Peyer's patch (tissue), 4 donors: Measurements from ENCODE around the gene TSTD2. TPM values are rescaled to one million over a fixed set of nuclear protein-coding genes. Genes with fewer than 3 reads are reported as not detected.
A peak's percentile ranks its signal among the peaks of the same experiment; 100 is the strongest.

Experiments
- DNase-seq, 3 donors: peaks; one replicate each; pipeline ENCODE4 v3.0.0-alpha.2; 2017 to 2019
- H3K27ac ChIP-seq, 4 donors: fragments of 200-600 bp; sonication (generic); one replicate each; pipeline ENCODE4 v1.5.1; 2016 to 2019
- H3K27me3 ChIP-seq, 2 donors: fragments of 200-600 bp; sonication (generic); one replicate each; pipeline ENCODE4 v1.5.1; 2019
- H3K36me3 ChIP-seq, 3 donors: fragments of 200-600 bp; sonication (generic); one replicate each; pipeline ENCODE4 v1.5.1; 2016 to 2019
- H3K4me1 ChIP-seq, 4 donors: fragments of 200-600 bp; sonication (generic); one replicate each; pipeline ENCODE4 v1.5.1; 2016 to 2019
- H3K4me3 ChIP-seq, 4 donors: fragments of 200-600 bp; sonication (generic); 1 replicate in 3 of 4; 2 replicates in 1 of 4; pipeline ENCODE4 v1.5.1; 2016 to 2019; ENCODE audit warnings: mild to moderate bottlenecking in 1 of 4
- H3K9me3 ChIP-seq, 4 donors: fragments of 200-600 bp; sonication (generic); one replicate each; pipeline ENCODE4 v1.5.1; 2016 to 2019; ENCODE audit warnings: mild to moderate bottlenecking in 1 of 4
- CTCF ChIP-seq, 6 experiments: fragments of 450-650 bp in 4 of 6; fragments of 200-600 bp in 2 of 6; sonication (generic) in 1 of 6; IDR thresholded peaks; one replicate each; pipeline ENCODE4 v1.5.1; 2017 to 2019; ENCODE audit warnings: antibody characterized with exemption in 6 of 6, mild to moderate bottlenecking in 3 of 6, moderate library complexity in 1 of 6
- POLR2A ChIP-seq, 2 donors: fragments of 450-650 bp; IDR thresholded peaks; one replicate each; pipeline ENCODE4 v1.5.1; 2017; ENCODE audit warnings: antibody characterized with exemption in 2 of 2, mild to moderate bottlenecking in 2 of 2, moderate library complexity in 2 of 2
- total RNA-seq, 4 donors: library from RNA; depleted of rRNA; stranded (reverse); fragments of >200 nt; gene quantifications; one replicate each; pipeline ENCODE4 v1.1.0, GENCODE V29; 2016

Gene TSTD2
- total RNA-seq, 4 donors from 2014 or later: 17.2 to 32.2 (median 21.8) TPM

GRCh38 chr9:97571664-97572063 is 61.5 kb downstream of the TSTD2 start:
- Histone ChIP-seq H3K9me3 (no peaks in the 10 kb centered on the region), H3K4me1 (no peaks in the 10 kb centered on the region), H3K36me3 (no peaks in the 10 kb centered on the region), H3K27me3 (no peaks in the 10 kb centered on the region), H3K27ac (no peak overlapping the region), H3K4me3 (no peak overlapping the region)
- DNase-seq: no peak
- no peak for TF ChIP-seq POLR2A (IDR thresholded peaks at IDR 0.05)
- TF ChIP-seq CTCF (IDR thresholded peaks at IDR 0.05): no peak

GRCh38 chr9:97570899-97571298 is 62.3 kb downstream of the TSTD2 start:
- H3K27ac ChIP-seq: no peak overlapping the region
- no peaks in the 10 kb centered on the region for H3K4me1 ChIP-seq
- no peak overlapping the region for H3K4me3 ChIP-seq
- no peaks in the 10 kb centered on the region for H3K9me3 ChIP-seq
- TF ChIP-seq CTCF (IDR thresholded peaks at IDR 0.05) (no peak), POLR2A (IDR thresholded peaks at IDR 0.05) (no peak)
- H3K27me3 ChIP-seq: no peaks in the 10 kb centered on the region
- no peaks in the 10 kb centered on the region for H3K36me3 ChIP-seq
- DNase-seq: no peak

GRCh38 chr9:97568461-97569275 is 64.5 kb downstream of the TSTD2 start:
- Histone ChIP-seq H3K27ac (no peak overlapping the region), H3K36me3 (no peaks in the 10 kb centered on the region), H3K4me3 (no peak overlapping the region), H3K4me1 (peaks cover 0 to 13% (median 0%) of the 10 kb centered on the region in 4 donors), H3K9me3 (no peaks in the 10 kb centered on the region), H3K27me3 (no peaks in the 10 kb centered on the region)
- DNase-seq: no peak
- no peak for TF ChIP-seq CTCF (IDR thresholded peaks at IDR 0.05)
- no peak for TF ChIP-seq POLR2A (IDR thresholded peaks at IDR 0.05)

GRCh38 chr9:97567894-97568202 is 65.3 kb downstream of the TSTD2 start:
- H3K27ac ChIP-seq: no peak overlapping the region
- TF ChIP-seq POLR2A (IDR thresholded peaks at IDR 0.05): no peak
- no peak for TF ChIP-seq CTCF (IDR thresholded peaks at IDR 0.05)
- H3K4me3 ChIP-seq: no peak overlapping the region
- no peaks in the 10 kb centered on the region for H3K27me3 ChIP-seq
- no peaks in the 10 kb centered on the region for H3K36me3 ChIP-seq
- DNase-seq: no peak
- no peaks in the 10 kb centered on the region for H3K9me3 ChIP-seq
- peaks cover 0 to 17% (median 0%) of the 10 kb centered on the region in 4 donors for H3K4me1 ChIP-seq

- H3K27me3 ChIP-seq: no peaks in the 10 kb centered on the region
- no peak for DNase-seq
- H3K36me3 ChIP-seq: no peaks in the 10 kb centered on the region
- TF ChIP-seq POLR2A (IDR thresholded peaks at IDR 0.05) (no peak), CTCF (IDR thresholded peaks at IDR 0.05) (no peak)
- H3K4me1 ChIP-seq: peaks cover 0 to 17% (median 0%) of the 10 kb centered on the region in 4 donors
- H3K4me3 ChIP-seq: no peak overlapping the region
- peak overlapping the region in 1 of 4 donors; percentile 8 for H3K27ac ChIP-seq
- no peaks in the 10 kb centered on the region for H3K9me3 ChIP-seq
Observed at GRCh38 chr9:97567182-97567893, 65.8 kb downstream of the TSTD2 start.
